H1 (cell line): ENCODE results near the gene FBXL14.

ENCODE experiments used
- CREB1 ChIP-seq: IDR thresholded peaks from 2 replicates; pipeline ENCODE4 v1.6.1; 2012; ENCODE audit warnings: inconsistent platforms
- POLR2A ChIP-seq, 2 experiments: IDR thresholded peaks; 1 replicate in 1 of 2; 2 replicates in 1 of 2; pipeline ENCODE4 v1.6.1; 2011; ENCODE audit warnings: low read depth in 2 of 2, low read length in 2 of 2, mild to moderate bottlenecking in 2 of 2; ENCODE audit errors: control extremely low read depth in 1 of 2
- SRF ChIP-seq: IDR thresholded peaks from 2 replicates; pipeline ENCODE4 v1.6.1; 2011; ENCODE audit warnings: mild to moderate bottlenecking, low read depth, low read length, moderate library complexity
- TF ChIP-seq, protein P1 (sequence below), 3 experiments: IDR thresholded peaks; 1 replicate in 2 of 3; 2 replicates in 1 of 3; pipeline versions ENCODE4 v1.5.1 to v1.6.1; 2011; ENCODE audit warnings: low read length in 3 of 3, mild to moderate bottlenecking in 3 of 3, inconsistent platforms in 2 of 3, low read depth in 1 of 3, moderate library complexity in 1 of 3; ENCODE audit not compliant: insufficient read depth in 1 of 3; ENCODE audit errors: control extremely low read depth in 1 of 3

DNA sequence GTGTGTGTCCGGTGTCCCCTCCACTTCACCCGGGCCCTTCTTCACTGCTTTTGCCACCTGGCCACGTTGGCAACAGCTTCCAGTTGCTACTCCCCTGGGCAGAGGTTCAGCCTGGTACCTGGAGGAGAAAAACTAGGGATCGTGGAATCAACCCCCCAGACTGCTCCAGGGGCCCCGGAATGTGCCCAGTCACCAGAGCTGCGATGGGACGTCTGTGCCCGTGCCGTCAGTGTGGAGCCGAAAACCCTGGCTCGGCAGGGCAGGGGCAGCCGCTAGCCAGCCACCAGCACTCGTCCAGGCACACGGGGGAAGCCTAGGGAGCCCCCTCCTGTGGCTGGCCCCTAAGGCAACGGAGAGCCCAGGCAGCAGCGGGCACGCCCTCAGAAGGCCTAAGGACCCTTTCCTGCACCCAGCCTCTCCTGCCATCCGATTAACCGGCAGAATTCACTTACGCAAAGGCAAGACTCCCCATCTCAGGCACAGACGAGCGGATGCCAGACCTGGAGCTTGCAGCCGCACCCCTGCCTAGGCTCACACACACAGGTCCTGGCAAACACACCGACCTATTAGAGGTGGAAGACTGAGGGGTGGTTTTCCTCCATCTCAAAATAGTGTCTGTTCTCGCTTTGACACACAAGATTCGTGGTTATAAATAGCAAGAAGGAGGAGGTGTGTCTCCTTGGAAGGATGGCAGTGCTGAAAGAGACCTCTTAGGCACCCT is 62.6 kb downstream of the FBXL14 start:
- TF ChIP-seq POLR2A (IDR thresholded peaks at IDR 0.05; ENCODE audit: control extremely low read depth in 1 of 2, low read depth in 2 of 2, low read length in 2 of 2) (no peak), SRF (no peak), CREB1 (no peak)
- TF ChIP-seq, protein P1, sequence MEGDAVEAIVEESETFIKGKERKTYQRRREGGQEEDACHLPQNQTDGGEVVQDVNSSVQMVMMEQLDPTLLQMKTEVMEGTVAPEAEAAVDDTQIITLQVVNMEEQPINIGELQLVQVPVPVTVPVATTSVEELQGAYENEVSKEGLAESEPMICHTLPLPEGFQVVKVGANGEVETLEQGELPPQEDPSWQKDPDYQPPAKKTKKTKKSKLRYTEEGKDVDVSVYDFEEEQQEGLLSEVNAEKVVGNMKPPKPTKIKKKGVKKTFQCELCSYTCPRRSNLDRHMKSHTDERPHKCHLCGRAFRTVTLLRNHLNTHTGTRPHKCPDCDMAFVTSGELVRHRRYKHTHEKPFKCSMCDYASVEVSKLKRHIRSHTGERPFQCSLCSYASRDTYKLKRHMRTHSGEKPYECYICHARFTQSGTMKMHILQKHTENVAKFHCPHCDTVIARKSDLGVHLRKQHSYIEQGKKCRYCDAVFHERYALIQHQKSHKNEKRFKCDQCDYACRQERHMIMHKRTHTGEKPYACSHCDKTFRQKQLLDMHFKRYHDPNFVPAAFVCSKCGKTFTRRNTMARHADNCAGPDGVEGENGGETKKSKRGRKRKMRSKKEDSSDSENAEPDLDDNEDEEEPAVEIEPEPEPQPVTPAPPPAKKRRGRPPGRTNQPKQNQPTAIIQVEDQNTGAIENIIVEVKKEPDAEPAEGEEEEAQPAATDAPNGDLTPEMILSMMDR (IDR thresholded peaks at IDR 0.05; ENCODE audit: control extremely low read depth in 1 of 3, insufficient read depth in 1 of 3, low read depth in 1 of 3, low read length in 3 of 3) = no peak
